DMS53 treated with DMSO at 0.1 percent for 48 hours (cell line): ENCODE results near the gene CPNE2.
"Not testable (repeated sequence)": the region's sequence is repeated elsewhere in the genome, so short reads cannot be mapped to it uniquely, and the experiment has no call there.

Experiments
- DNase-seq: peaks from one replicate; lab custom pipeline; 2025; ENCODE audit not compliant: unreplicated experiment; lab: John Stamatoyannopoulos, UW

Gene CPNE2

DNA sequence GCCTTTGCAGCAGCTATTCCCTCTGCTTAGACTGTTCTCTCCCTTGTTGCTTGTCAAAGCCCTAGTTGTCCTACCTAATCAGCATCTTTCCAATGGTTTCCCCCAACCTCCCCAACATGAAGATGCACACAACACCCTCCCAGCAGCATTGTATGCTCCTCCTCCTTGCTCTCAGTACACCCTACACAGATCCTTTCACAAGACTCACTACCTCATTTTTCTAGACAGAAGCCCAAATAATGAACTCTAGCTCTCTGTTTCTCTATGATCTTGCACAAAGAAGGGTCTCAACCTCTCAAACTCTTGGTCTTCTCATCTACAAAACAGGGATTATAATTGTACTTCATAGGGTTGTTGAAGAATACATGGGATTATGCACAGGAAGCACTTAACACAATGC, 74.1 kb downstream of the CPNE2 start:
- no peak for DNase-seq

DNA sequence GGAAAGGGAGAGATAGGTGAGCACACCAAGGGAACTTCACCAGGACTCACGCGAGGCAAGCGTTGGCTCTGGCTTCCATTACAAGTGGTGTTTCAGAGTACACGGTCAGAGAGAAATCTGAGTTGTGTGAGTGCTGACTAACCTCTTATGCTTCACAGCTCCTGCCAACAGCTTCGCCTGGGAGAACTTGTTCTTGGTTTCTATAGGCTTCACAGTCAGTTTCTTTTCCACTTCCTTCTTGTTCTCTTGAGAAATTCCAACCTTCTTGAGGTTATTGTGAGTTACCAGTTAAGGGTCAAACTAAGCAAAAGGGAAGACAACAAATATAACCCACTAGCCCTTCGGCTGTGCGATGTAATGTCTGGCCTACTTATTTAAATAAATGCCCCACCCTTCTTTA, 74.6 kb downstream of the CPNE2 start:
- DNase-seq, result no peak

DNA sequence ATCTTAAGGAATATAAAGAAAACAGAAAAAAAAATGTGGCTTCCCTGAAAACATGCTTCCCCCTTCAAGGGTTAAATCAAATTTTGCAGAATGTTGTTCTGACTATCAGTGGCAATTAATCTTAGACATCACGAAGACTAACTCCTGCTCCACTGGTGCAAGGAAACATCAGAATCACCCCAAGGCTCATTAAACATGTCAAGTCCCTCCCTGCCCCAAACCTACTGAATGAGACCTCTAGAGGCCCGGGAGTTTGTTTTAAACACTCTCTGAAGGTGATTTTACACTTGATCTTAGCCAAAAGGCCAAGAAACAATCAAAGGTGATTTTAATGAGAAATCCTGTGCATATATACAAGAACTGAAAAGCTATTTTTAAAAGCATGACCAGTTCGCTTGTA, 75.2 kb downstream of the CPNE2 start:
- no peak for DNase-seq

DNA sequence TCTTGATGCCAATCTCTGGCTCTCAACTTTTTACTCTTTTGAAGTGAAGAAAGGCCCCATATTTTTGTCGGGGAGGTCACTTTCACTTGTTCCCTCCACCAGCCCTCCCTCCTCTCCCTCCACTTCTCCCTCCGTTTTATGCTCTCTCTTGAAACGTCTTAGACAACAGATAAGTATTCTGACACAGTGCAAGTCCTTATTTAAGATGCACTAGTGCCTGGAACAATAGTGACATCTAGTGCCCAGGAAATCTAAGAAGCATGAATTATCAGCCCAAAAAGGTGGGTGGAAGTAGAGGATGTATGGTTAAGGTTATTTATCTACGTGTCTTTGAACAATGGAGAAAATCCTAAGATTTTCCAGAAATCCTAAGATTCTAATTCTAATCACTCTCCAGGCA, 75.6 kb downstream of the CPNE2 start:
- DNase-seq, result peak; percentile 44

DNA sequence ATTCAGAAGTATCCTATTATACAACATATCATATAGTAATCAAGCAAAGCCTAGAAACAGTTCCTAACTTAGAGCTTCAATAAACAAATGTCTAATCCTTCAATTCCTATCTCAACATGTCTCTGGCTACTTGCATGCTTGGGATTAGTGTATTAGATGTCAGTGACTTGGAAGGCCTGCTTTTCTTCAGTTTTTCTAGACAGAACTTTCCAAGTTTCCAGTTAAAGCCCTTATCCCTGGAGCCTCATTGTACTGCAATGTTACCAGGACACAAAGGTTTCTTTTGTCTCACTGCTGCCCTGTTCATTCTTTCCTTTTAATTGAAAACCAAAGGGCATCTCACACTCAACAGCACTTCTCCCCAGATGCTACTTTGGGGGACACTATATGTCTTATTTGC, 76.9 kb downstream of the CPNE2 start:
- DNase-seq, result no peak

DNA sequence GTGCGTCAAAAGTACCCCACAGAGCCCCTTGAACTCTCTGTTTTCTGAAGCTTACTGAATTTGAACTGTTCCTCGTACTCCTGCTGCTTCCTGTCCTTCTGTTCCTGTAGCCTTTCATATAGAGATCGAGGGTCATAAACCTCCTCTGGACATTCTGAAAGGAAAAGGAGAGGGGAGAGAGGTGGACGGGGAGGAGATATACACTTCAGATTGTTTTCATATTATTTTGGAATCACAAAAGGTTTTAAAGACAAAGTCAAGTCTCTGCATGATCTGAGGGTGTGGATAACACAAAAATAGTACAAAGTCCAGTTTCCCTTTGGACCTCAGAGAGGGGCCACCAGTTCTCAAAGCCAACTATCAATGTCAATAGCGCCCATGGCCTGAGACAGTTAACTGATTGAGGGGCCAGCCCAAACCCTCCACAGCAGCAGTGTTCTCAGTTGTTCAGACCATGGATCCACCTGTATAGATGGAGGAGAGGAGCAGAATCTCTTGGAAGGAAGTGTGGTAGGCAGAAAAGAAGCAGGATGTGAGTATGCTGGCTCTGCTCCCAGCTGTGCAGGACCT, 80.4 kb downstream of the CPNE2 start:
- DNase-seq, result no peak

DNA sequence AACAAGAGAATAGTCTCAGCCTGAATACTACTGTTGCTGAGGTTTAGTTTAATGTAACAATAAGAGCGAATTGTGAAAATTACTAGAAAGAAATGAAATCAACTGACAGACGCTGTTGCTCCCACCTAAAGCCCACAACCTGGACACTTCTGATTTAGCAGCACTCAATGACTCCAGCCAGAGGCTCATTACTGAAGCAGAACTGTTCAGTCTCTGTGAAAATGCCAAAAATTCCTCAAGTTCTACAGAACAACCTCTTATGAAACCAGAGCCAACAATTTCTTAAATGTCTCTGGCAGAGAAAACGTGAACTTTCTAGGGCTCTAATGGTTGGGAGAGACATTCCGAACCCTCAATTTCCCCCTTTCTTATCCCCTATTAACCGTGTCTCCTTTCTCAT, 83.5 kb downstream of the CPNE2 start:
- no peak for DNase-seq

DNA sequence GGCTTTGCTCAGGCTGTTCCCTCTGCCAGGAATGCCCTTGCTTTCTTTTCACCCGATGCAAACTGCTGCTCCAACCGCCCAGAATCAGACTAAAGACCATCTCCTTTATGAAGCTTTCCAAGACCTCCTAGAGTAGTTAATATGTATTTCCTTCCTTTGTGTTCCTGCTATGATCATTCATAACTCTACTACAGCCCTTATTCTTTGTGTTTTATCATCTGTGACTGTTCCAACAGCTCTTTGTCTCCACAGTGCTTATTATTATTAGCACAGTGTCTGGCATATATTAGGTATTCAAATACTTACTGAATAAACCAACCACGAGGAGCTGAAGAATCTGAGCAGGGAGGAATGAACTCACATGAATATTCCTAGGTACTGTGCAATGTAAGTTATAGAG, 85.8 kb downstream of the CPNE2 start:
- DNase-seq, result peak; percentile 28

DNA sequence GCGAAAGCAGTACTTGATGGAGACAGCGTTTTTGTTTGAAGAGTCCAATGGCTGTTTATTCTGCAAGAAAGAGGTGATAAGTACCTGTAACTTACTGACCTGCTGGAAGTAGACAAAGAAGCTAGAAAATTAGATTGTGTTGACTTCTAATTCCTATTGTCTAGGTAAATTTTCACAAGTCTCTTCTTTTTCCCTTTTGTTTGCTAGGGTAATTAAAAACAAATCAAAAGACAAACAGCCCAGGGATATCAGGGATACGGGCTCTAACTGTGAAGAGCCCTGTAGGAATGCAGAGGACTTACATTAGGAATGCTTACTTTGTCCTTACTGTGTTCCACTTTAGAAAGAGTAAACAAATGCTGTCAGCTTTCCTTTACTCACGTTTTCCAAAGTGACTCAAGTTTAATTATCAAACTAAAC, 86.4 kb downstream of the CPNE2 start:
- peak; percentile 17 for DNase-seq

DNA sequence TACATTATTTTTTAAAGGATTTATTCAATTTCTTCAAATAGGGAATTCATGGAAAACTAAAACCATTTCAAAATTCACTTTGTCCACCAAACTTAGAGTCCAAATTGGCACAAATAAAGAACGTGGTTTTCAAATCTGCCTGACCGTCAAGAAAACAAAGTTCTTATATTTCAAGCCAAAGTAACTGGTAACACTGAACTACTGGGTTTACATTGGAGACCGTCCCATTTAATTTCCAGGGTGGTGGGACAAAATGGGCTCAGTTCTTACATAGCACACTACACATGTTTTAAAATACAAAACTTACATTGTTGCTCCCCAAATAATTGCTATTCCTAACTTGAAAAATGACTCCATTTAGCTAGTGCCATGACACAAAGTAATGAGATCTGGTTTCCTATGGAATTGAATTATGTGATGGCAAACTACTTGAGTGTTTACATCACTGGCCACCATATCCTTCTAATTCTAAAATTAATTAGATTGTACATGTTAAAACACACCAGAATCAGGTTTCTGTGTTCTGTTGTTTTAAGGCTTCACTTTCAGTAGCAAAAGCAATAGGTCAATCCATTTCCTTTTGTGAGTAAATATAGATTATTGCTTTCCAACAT, 86.9 kb downstream of the CPNE2 start:
- no peak for DNase-seq

DNA sequence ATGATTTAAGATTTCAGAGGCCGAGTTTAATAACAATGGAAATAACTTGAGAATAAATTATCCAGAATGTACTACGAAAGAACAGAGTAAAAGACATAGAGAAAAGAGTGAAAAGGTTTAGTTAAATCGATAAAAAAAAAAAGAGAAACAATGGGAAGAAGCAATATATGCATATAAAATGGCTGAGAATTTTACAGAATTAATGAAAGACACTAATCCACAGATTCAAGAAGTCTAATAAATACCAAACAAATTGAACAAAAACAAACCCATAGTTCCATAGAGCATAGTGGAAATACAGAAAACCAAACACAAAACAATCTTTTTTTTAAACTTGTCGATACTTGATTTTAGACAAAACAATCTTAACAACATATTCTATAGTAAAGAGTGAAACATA, 91.7 kb downstream of the CPNE2 start:
- no peak for DNase-seq

DNA sequence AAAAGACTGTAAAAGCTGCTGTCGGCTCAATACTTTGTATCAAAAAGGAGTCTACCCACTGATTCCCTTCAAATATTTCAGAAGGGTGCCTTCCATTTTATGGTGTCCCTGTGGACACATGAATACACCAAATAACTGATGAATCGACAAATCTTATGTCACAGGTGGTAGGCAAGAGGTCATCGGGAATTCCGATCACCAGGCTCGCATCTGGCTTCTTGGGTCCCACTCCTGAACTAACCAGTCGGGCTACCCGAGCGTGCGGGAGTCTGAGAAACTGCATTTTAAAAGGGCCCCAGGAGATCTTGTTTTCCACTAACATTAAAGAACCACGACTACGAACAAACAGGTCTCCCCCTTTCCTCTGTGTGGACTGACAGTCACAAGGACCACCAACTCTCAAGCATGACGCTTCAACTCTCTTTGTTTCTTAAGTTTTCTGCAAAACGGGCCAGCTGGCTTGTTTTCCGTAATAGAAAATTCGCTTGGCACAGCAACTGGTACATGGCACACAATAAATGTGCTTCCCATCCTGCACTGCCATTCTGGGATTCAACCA, 92.6 kb downstream of the CPNE2 start:
- no peak for DNase-seq

DNA sequence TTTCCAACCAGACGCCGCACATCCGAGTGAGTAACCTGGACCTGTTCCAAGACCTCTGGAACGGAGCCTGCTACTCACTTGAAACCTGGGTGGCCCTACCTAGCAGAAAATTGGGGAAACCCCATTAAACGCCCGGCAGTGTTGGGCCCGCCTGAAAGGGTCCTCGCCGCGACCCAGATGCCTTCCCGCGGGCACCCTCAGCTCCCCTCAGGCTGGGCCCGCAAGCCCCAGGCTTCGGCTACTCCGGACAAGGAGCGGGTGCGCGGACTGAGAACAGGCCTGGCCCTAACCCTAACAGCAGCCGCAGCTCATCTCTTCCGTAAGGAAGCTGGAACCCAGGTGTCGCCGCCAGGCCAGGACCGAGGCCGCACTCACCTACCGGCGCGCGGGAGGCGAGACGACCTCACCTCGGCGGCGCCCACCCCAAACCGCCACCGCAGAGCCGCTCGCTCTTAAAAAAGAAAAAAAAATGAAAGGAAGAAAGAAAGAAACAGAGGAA, 93.1 kb downstream of the CPNE2 start:
- no peak for DNase-seq

DNA sequence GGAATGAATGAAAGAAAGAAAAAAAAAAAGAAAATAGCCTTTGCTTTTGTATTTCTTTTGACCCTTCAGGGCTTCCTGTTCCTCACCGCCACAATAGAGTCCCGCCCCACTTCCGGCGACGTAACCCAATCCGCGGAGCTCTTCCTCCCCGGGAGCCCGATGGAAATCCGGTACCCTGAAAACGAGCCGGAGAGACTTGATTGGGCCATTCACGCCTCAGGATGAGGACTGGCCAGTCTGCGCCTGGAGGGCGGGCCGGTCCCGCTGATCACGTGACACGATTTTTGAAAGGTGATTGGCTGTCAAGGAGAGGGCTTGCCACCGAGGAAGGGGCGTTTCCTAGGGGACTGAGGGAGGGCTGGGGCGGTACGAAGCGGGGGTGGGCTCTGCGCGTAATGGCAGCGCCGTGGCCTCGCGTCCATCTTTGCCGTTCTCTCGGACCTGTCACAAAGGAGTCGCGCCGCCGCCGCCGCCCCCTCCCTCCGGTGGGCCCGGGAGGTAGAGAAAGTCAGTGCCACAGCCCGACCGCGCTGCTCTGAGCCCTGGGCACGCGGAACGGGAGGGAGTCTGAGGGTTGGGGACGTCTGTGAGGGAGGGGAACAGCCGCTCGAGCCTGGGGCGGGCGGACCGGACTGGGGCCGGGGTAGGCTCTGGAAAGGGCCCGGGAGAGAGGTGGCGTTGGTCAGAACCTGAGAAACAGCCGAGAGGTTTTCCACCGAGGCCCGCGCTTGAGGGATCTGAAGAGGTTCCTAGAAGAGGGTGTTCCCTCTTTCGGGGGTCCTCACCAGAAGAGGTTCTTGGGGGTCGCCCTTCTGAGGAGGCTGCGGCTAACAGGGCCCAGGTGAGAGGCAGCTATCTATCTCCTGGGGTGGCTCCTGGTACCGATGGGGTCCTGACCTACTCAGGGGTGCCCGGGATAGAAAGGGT, 93.8 kb downstream of the CPNE2 start, which contains the start of the genes PSME3IP1 and RSPRY1:
Gene PSME3IP1 (minus strand): TSS at position 95 of the 927 bp plus-strand sequence. CDS start 12,185 bp downstream, outside the sequence.
Gene RSPRY1 (plus strand): TSS at position 385 of the 927 bp plus-strand sequence. CDS start 18,330 bp downstream, outside the sequence.
- peak; percentile 99 for DNase-seq

DNA sequence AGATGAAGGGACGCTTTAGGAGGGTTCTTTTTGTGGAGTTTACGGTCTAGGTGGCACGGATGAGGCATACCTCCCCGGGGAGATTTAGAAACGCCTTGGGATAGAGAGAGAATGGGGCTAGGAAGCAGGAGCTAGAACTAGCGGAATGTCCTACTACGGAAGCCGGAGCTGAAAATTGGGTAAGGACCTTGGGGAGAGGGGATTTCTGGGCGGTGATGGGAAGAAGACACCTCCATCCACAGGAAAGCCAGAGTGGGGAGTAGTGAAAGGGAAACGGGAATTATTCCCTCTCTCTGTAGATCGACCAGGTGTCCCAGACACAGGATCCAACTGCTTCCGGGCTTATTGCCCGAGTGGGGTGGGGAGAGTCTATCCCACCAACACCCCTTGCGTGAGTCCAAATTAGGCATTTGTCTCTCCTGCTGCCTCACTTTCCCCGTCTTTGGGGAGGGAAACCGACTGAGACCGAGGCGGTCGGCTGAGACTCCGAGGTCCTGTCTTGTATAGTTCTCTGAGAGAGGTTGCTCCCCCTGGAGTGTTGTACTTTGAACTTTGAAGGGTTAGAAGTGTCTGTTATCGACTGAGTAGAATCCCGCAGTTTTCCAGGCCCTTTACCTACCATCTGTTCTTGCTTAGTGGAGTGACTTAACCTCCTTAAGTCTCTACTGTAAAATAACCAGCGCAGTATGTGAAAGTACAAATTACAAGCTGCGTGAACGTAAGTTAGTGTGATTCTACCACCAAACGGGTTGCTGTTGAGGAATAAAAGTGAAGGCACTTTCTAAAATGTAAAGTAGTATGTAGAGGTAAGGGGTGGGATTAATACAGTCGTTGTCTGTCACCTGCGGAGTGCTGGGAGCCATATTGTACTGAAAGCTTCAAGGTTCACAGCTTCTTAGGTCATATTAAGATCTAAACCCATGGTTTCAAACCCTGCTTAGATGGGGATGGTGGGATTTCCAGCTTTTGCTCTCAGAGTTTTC, 94.8 kb downstream of the CPNE2 start:
- DNase-seq, result peak; percentile 58

DNA sequence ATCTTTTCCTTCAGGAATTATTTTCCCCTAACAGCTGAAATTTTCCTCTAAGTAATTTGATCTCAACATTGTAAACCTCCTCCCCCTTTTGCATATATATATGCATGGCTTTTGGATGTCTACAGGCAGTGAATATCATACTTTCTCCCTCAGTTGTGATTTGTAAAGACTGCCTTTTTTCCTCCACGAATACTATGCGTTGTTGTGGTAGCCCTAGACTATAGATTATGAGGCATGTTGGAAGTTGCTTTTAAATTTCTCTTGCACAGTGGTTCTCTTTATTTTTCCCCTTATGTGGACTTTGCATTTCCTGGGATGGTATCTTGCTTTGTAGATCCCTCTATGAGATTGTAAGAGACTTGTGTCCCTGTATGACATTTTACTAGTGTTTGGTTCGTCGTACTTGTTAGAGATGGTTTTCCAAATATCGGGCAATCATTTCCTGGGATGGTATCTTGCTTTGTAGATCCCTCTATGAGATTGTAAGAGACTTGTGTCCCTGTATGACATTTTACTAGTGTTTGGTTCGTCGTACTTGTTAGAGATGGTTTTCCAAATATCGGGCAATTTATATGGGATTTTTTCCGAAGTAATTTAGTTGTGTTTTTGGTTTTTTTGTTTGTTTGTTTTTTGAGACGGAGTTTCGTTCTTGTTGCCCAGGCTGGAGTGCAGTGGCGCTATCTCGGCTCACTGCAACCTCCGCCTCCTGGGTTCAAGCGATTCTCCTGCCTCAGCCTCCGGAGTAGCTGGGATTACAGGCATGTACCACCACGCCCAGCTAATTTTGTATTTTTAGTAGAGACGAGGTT, 95.7 kb downstream of the CPNE2 start:
- DNase-seq, result not testable (repeated sequence)

DNA sequence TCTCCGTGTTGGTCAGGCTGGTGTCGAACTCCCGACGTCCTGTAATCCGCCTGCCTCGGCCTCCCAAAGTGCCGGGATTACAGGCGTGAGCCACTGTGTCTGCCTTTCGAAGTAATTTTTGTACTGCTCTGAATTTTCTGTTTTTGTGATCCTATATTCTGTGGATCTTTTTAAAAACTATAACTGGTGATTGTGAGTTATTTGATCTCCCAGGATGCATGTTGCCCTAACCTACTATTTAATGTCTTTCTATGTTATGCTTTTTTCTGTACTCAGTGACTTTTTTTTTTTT, 96.3 kb downstream of the CPNE2 start:
- no peak for DNase-seq

DNA sequence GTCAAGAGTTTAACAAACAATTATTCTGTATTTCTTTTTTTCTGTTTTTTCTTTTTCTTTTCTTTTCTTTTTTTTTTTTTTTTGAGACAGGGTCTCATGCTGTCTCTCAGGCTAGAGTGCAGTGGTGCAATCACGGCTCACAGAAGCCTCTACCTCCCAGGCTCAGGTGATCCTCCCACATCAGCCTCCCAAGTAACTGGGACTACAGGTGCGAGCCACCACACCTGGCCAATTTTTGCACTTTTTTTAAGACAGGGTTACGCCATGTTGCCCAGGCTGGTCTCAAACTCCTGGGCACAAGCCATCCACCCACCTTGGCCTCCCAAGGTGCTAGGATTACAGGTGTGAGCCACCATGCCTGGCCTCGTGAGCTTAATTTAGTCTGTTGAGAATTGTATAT, 97.1 kb downstream of the CPNE2 start:
- DNase-seq, result not testable (repeated sequence)

DNA sequence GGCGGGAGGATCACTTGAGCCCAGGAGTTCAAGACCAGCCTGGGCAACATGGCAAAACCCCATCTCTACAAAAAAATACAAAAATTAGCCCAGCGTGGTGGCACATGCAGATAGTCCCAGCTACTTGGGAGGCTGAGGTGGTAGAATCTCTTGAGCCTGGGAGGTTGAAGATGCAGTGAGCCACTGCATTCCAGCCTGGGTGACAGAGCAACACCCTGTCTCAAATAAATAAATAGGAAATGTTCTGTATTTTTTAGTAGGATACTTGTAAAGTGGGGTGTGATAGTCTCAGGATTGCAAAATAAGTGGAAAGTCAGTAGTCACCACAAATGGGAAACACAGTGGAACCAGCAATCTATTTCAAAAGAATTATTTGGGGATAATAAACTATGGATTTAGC, 97.8 kb downstream of the CPNE2 start:
- DNase-seq, result no peak
